H9 (cell line): ENCODE measurements around the gene PXYLP1. TPM values are rescaled to one million over a fixed set of nuclear protein-coding genes. Genes with fewer than 3 reads are reported as not detected.

Experiments
- DNase-seq: peaks from one replicate; pipeline ENCODE4 v3.0.0-alpha.2; 2017
- H2AFZ ChIP-seq: one replicate; pipeline ENCODE4 v1.6.1; 2013; ENCODE audit warnings: mild to moderate bottlenecking, low read length, control low read depth, moderate library complexity
- H2AK5ac ChIP-seq: 2 replicates; pipeline ENCODE4 v1.6.1; 2013; ENCODE audit warnings: low read length, control low read depth, mixed read lengths; ENCODE audit not compliant: insufficient read length
- H2BK120ac ChIP-seq: one replicate; pipeline ENCODE4 v1.6.1; 2013; ENCODE audit warnings: low read depth, mild to moderate bottlenecking, low read length, control low read depth, inconsistent platforms; ENCODE audit not compliant: poor library complexity, severe bottlenecking
- H2BK12ac ChIP-seq: 2 replicates; pipeline ENCODE4 v1.6.1; 2013; ENCODE audit warnings: low read length, control low read depth, mixed read lengths, low read depth; ENCODE audit not compliant: insufficient read length
- H2BK15ac ChIP-seq: 2 replicates; pipeline ENCODE4 v1.6.1; 2013; ENCODE audit warnings: low read depth, low read length, control low read depth
- H2BK20ac ChIP-seq: one replicate; pipeline ENCODE4 v1.6.1; 2013; ENCODE audit warnings: low read depth, mild to moderate bottlenecking, low read length, control low read depth, inconsistent platforms; ENCODE audit not compliant: poor library complexity, severe bottlenecking
- H2BK5ac ChIP-seq: 2 replicates; pipeline ENCODE4 v1.6.1; 2013; ENCODE audit warnings: low read length, control low read depth, mixed read lengths; ENCODE audit not compliant: insufficient read length
- H3K14ac ChIP-seq: 2 replicates; pipeline ENCODE4 v1.6.1; 2013; ENCODE audit warnings: low read length, control low read depth; ENCODE audit not compliant: insufficient read depth
- H3K18ac ChIP-seq: 2 replicates; pipeline ENCODE4 v1.6.1; 2013; ENCODE audit warnings: low read depth, mild to moderate bottlenecking, mixed read lengths, low read length, control low read depth; ENCODE audit not compliant: insufficient read length
- H3K23ac ChIP-seq: 2 replicates; pipeline ENCODE4 v1.6.1; 2013; ENCODE audit warnings: low read length, control low read depth, mixed read lengths, low read depth; ENCODE audit not compliant: insufficient read length
- H3K23me2 ChIP-seq: 2 replicates; pipeline ENCODE4 v1.6.1; 2013; ENCODE audit warnings: low read depth, mild to moderate bottlenecking, mixed read lengths, low read length, control low read depth; ENCODE audit not compliant: insufficient read length, poor library complexity, severe bottlenecking
- H3K27ac ChIP-seq: 2 replicates; pipeline ENCODE4 v1.5.1; 2013; ENCODE audit warnings: low read length, control low read depth, mixed read lengths, low read depth; ENCODE audit not compliant: insufficient read length
- H3K27me3 ChIP-seq: 2 replicates; pipeline ENCODE4 v1.6.1; 2013; ENCODE audit warnings: low read length, control low read depth, inconsistent platforms; ENCODE audit not compliant: insufficient read depth
- H3K4ac ChIP-seq: 2 replicates; pipeline ENCODE4 v1.6.1; 2013; ENCODE audit warnings: low read depth, mild to moderate bottlenecking, control low read depth, inconsistent platforms, low read length, moderate library complexity
- H3K4me1 ChIP-seq: 2 replicates; pipeline ENCODE4 v1.6.1; 2013; ENCODE audit warnings: low read length, control low read depth, inconsistent platforms; ENCODE audit not compliant: insufficient read depth
- H3K4me2 ChIP-seq: 2 replicates; pipeline ENCODE4 v1.6.1; 2013; ENCODE audit warnings: low read length, control low read depth, mixed read lengths; ENCODE audit not compliant: insufficient read length, insufficient read depth
- H3K56ac ChIP-seq: 2 replicates; pipeline ENCODE4 v1.6.1; 2013; ENCODE audit warnings: low read depth, mild to moderate bottlenecking, mixed read lengths, low read length, control low read depth; ENCODE audit not compliant: insufficient read length
- H3K79me1 ChIP-seq: 2 replicates; pipeline ENCODE4 v1.6.1; 2013; ENCODE audit warnings: low read depth, mild to moderate bottlenecking, moderate library complexity, low read length, control low read depth, inconsistent platforms; ENCODE audit not compliant: insufficient read depth, poor library complexity, severe bottlenecking
- H3K79me2 ChIP-seq: 2 replicates; pipeline ENCODE4 v1.6.1; 2013; ENCODE audit warnings: low read length, control low read depth, inconsistent platforms; ENCODE audit not compliant: insufficient read depth
- H3K9ac ChIP-seq: 2 replicates; pipeline ENCODE4 v1.6.1; 2013; ENCODE audit warnings: low read length, control low read depth, mixed read lengths; ENCODE audit not compliant: insufficient read length; ENCODE audit errors: extremely low read depth
- H3K9me3 ChIP-seq: one replicate; pipeline ENCODE4 v1.6.1; 2013; ENCODE audit warnings: low read depth, low read length, inconsistent platforms; ENCODE audit not compliant: control insufficient read depth
- H3T11ph ChIP-seq: one replicate; pipeline ENCODE4 v1.6.1; 2013; ENCODE audit warnings: mild to moderate bottlenecking, low read length, control low read depth, inconsistent platforms
- H4K20me1 ChIP-seq: one replicate; pipeline ENCODE4 v1.6.1; 2013; ENCODE audit not compliant: control insufficient read depth, insufficient read length, insufficient read depth
- H4K5ac ChIP-seq: 2 replicates; pipeline ENCODE4 v1.6.1; 2013; ENCODE audit warnings: low read depth, mild to moderate bottlenecking, mixed read lengths, low read length, control low read depth; ENCODE audit not compliant: insufficient read length
- H4K8ac ChIP-seq: replicated peaks from 2 replicates; pipeline ENCODE4 v1.6.1; 2013; ENCODE audit warnings: low read length, control low read depth, mixed read lengths, low read depth; ENCODE audit not compliant: insufficient read length
- H4K91ac ChIP-seq: 2 replicates; pipeline ENCODE4 v1.6.1; 2013; ENCODE audit warnings: low read depth, mild to moderate bottlenecking, moderate library complexity, mixed read lengths, low read length, control low read depth; ENCODE audit not compliant: insufficient read length
- H3K27ac Mint-ChIP-seq, 3 experiments: 2 replicates in 2 of 3; 3 replicates in 1 of 3; pipeline ENCODE4 v1.8.0; 2020 to 2021; ENCODE audit warnings: mixed read lengths in 3 of 3, mild to moderate bottlenecking in 1 of 3, moderate library complexity in 1 of 3
- H3K27me3 Mint-ChIP-seq: 2 replicates; pipeline ENCODE4 v1.8.0; 2021; ENCODE audit warnings: low read depth, mild to moderate bottlenecking, moderate library complexity, mixed read lengths
- H3K36me3 Mint-ChIP-seq, 3 experiments: 2 replicates in 2 of 3; 3 replicates in 1 of 3; pipeline ENCODE4 v1.8.0; 2020 to 2021; ENCODE audit warnings: low read depth in 3 of 3, mixed read lengths in 3 of 3; ENCODE audit not compliant: insufficient read depth in 1 of 3
- H3K4me1 Mint-ChIP-seq, 2 experiments: 2 replicates each; pipeline ENCODE4 v1.8.0; 2020; ENCODE audit warnings: mixed read lengths in 2 of 2
- H3K4me3 Mint-ChIP-seq, 2 experiments: 2 replicates in 1 of 2; 3 replicates in 1 of 2; pipeline ENCODE4 v1.8.0; 2020 to 2021; ENCODE audit warnings: mild to moderate bottlenecking in 2 of 2, mixed read lengths in 2 of 2, moderate library complexity in 1 of 2
- H3K9me3 Mint-ChIP-seq, 2 experiments: 2 replicates in 1 of 2; 3 replicates in 1 of 2; pipeline ENCODE4 v1.8.0; 2020; ENCODE audit warnings: mild to moderate bottlenecking in 2 of 2, mixed read lengths in 2 of 2, moderate library complexity in 1 of 2
- CTCF ChIP-seq: fragments of 200-600 bp; sonication (generic); conservative IDR thresholded peaks from 3 replicates; pipeline ENCODE4 v1.8.0; 2021; ENCODE audit warnings: antibody characterized with exemption, mild to moderate bottlenecking
- WGBS: extraction: QIAGEN DNeasy Blood & Tissue Kit; methylation state at CpG from one replicate; pipeline ENCODE4 v1.1.7; 2013; ENCODE audit warnings: missing lambda C conversion rate, low lambda C conversion rate, mixed read lengths; ENCODE audit not compliant: insufficient read length; ENCODE audit errors: extremely low coverage; 5-methylcytosine and 5-hydroxymethylcytosine counted together
- total RNA-seq: library from RNA; stranded (reverse); gene quantifications from 2 replicates; pipeline ENCODE4 v1.2.1, GENCODE V29; 2021

Gene PXYLP1
- total RNA-seq, 1 experiment from 2014 or later: 17.9 TPM

DNA sequence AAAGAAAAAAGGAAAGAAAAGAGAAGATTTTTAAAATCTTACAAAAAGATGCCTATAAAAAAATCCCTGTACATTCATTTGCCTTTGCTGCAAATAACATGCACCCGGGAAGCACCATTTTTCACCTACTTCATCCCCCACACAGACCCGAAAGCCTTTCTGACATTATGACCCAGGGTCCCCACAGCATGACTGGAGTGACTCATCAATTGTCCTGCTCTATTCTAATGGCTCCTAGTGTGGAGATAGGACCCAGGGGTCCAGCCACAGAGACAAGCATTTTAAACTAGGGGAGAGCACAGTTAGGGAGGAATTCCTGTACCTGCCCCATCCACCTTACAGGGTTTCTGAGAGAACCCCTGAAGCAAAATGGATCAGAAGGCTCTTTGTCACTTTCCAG lies 14.7 kb upstream of the PXYLP1 start:
- H3T11ph ChIP-seq: no peak overlapping the region
- no peaks in the 10 kb centered on the region for H3K23me2 ChIP-seq
- no peaks in the 10 kb centered on the region for H3K27me3 ChIP-seq
- no peak overlapping the region for H4K8ac ChIP-seq
- no peak overlapping the region for H2BK15ac ChIP-seq
- no peak overlapping the region for H4K91ac ChIP-seq
- WGBS: no CpG with 5 or more reads among the region's 2 CpGs
- no peak overlapping the region for H2AFZ ChIP-seq
- no peak overlapping the region for H2BK5ac ChIP-seq
- Mint-ChIP-seq H3K36me3 (no peaks in the 10 kb centered on the region), H3K27me3 (peaks cover 11% of the 10 kb centered on the region), H3K9me3 (peaks cover 0 to 3% of the 10 kb centered on the region in 2 experiments; a peak in 1 of 5 replicates), H3K27ac (no peak overlapping the region), H3K4me1 (peaks cover 6 to 10% of the 10 kb centered on the region in 2 experiments), H3K4me3 (no peak overlapping the region)
- no peak overlapping the region for H3K4me2 ChIP-seq
- no peak for DNase-seq
- no peaks in the 10 kb centered on the region for H3K9me3 ChIP-seq
- H2BK12ac ChIP-seq: no peak overlapping the region
- no peak overlapping the region for H4K5ac ChIP-seq
- H2AK5ac ChIP-seq: no peak overlapping the region
- no peak overlapping the region for H3K14ac ChIP-seq
- TF ChIP-seq CTCF: no peak
- H3K18ac ChIP-seq: no peak overlapping the region
- H3K4me1 ChIP-seq: no peaks in the 10 kb centered on the region
- H2BK20ac ChIP-seq: no peak overlapping the region
- H3K27ac ChIP-seq: no peak overlapping the region
- no peak overlapping the region for H3K23ac ChIP-seq
- no peaks in the 10 kb centered on the region for H3K79me1 ChIP-seq
- no peaks in the 10 kb centered on the region for H4K20me1 ChIP-seq
- H3K9ac ChIP-seq: no peak overlapping the region
- H2BK120ac ChIP-seq: no peak overlapping the region
- H3K56ac ChIP-seq: no peak overlapping the region
- no peak overlapping the region for H3K4ac ChIP-seq
- no peaks in the 10 kb centered on the region for H3K79me2 ChIP-seq
